Mucosa of gallbladder (tissue), 1 donor: Measurements from ENCODE around the gene SPOCK1. TPM values are rescaled to one million over a fixed set of nuclear protein-coding genes. Genes with fewer than 3 reads are reported as not detected.

Experiments used
- DNase-seq: peaks from one replicate; pipeline ENCODE4 v3.0.0-alpha.2; 2020; ENCODE audit warnings: low spot score
- total RNA-seq: library from RNA; stranded (reverse); gene quantifications from one replicate; pipeline ENCODE4 v1.2.1, GENCODE V29; 2021
- donor health status: DM: no; HTN: no; CAD: no.

Gene SPOCK1
- total RNA-seq, 1 donor from 2014 or later: 13.6 TPM

GRCh38 chr5:137148655-137149054, 350.5 kb downstream of the SPOCK1 start:
- DNase-seq: no peak

- no peak for DNase-seq
Measured at GRCh38 chr5:137148159-137148558, 351.0 kb downstream of the SPOCK1 start.

- no peak for DNase-seq
Measured at GRCh38 chr5:137147346-137147745, 351.8 kb downstream of the SPOCK1 start.

GRCh38 chr5:137146402-137146890, 352.7 kb downstream of the SPOCK1 start:
- peak; percentile 42 for DNase-seq

GRCh38 chr5:137145721-137146120, 353.4 kb downstream of the SPOCK1 start:
- no peak for DNase-seq

GRCh38 chr5:137144656-137145055, 354.5 kb downstream of the SPOCK1 start:
- peak; percentile 43 for DNase-seq

- DNase-seq: no peak
Measured at GRCh38 chr5:137142764-137143605, 356.1 kb downstream of the SPOCK1 start.

GRCh38 chr5:137142346-137142745, 356.8 kb downstream of the SPOCK1 start:
- no peak for DNase-seq

- DNase-seq: no peak
Measured at GRCh38 chr5:137141779-137142178, 357.3 kb downstream of the SPOCK1 start.

GRCh38 chr5:137136991-137137632, 362.0 kb downstream of the SPOCK1 start:
- no peak for DNase-seq

GRCh38 chr5:137134920-137135532, 364.1 kb downstream of the SPOCK1 start:
- no peak for DNase-seq

- DNase-seq: no peak
Measured at GRCh38 chr5:137129886-137130680, 369.0 kb downstream of the SPOCK1 start.

- no peak for DNase-seq
Measured at GRCh38 chr5:137128012-137128411, 371.1 kb downstream of the SPOCK1 start.

- no peak for DNase-seq
Measured at GRCh38 chr5:137126829-137127228, 372.3 kb downstream of the SPOCK1 start.

- DNase-seq: no peak
Measured at GRCh38 chr5:137122558-137122957, 376.6 kb downstream of the SPOCK1 start.

- no peak for DNase-seq
Measured at GRCh38 chr5:137122075-137122474, 377.1 kb downstream of the SPOCK1 start.

GRCh38 chr5:137119321-137119720, 379.8 kb downstream of the SPOCK1 start:
- no peak for DNase-seq

- no peak for DNase-seq
Measured at GRCh38 chr5:137118629-137119028, 380.5 kb downstream of the SPOCK1 start.

- DNase-seq: no peak
Measured at GRCh38 chr5:137115152-137115551, 384.0 kb downstream of the SPOCK1 start.

GRCh38 chr5:137114529-137114928, 384.6 kb downstream of the SPOCK1 start:
- no peak for DNase-seq

- DNase-seq: no peak
Measured at GRCh38 chr5:137113939-137114338, 385.2 kb downstream of the SPOCK1 start.

- DNase-seq: no peak
Measured at GRCh38 chr5:137113161-137113560, 386.0 kb downstream of the SPOCK1 start.
